Measurements from ENCODE around the gene CELSR2.

CELSR2 gene

DNA sequence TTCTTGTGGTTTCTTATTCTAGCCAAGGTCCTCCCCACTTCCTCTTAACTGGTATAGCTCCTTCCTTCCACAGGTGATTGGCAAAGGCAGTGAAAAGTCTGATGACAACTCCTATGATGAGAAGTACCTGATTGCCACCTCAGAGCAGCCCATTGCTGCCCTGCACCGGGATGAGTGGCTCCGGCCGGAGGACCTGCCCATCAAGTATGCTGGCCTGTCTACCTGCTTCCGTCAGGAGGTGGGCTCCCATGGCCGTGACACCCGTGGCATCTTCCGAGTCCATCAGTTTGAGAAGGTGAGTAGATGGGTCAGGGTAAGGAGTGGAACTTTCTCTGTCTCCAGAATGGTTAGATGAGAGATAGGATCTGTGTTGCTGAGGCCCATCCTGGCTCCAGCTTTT, 14.2 kb upstream of the CELSR2 start:
- Histone ChIP-seq H4K20me1 (ENCODE audit: control insufficient read depth, insufficient read depth, low read depth, low read length) (no peaks in the 10 kb centered on the region), H3K4me2 (ENCODE audit: low read length) (no peak overlapping the region), H3K27me3 (ENCODE audit: control insufficient read depth, low read length) (no peaks in the 10 kb centered on the region), H3F3A (ENCODE audit: control insufficient read depth, insufficient read depth) (no peaks in the 10 kb centered on the region), H3K4me1 (ENCODE audit: control insufficient read depth, low read length) (no peaks in the 10 kb centered on the region), H3K79me2 (ENCODE audit: control insufficient read depth, low read length) (no peaks in the 10 kb centered on the region), H3K36me3 (ENCODE audit: control insufficient read depth, low read length) (peaks cover 75% of the 10 kb centered on the region), H3K4me3 (ENCODE audit: low read length) (no peak overlapping the region), H3K9me3 (ENCODE audit: control insufficient read depth, insufficient read depth, low read length) (no peaks in the 10 kb centered on the region), H3K9me2 (replicated peaks; ENCODE audit: control insufficient read depth, low read length) (no peaks in the 10 kb centered on the region), H3K27ac (ENCODE audit: low read depth, low read length) (no peak overlapping the region)
- no peak for TF ChIP-seq EZH2phosphoT487 (IDR thresholded peaks at IDR 0.05; ENCODE audit: borderline replicate concordance, low read length)
- TF ChIP-seq CTCF (IDR thresholded peaks at IDR 0.05; ENCODE audit: low read depth, low read length, poor library complexity, severe bottlenecking), result no peak

DNA sequence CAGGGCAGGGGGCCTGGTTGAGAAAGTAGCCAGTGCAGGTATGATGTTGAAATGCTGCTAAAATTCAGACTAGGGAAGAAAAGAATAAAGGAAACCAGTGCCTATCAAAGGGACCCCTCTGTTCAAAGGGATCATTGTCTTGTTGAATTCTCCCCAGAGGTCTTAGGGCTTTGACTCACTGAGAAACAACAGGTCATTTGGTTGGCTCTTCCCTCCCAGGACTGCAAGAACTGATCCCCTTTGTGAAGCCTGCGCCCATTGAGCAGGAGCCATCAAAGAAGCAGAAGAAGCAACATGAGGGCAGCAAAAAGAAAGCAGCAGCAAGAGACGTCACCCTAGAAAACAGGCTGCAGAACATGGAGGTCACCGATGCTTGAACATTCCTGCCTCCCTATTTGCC, 11.8 kb upstream of the CELSR2 start:
- no peaks in the 10 kb centered on the region for H3F3A ChIP-seq (ENCODE audit: control insufficient read depth, insufficient read depth)
- peaks cover 57% of the 10 kb centered on the region for H3K36me3 ChIP-seq (ENCODE audit: control insufficient read depth, low read length)

DNA sequence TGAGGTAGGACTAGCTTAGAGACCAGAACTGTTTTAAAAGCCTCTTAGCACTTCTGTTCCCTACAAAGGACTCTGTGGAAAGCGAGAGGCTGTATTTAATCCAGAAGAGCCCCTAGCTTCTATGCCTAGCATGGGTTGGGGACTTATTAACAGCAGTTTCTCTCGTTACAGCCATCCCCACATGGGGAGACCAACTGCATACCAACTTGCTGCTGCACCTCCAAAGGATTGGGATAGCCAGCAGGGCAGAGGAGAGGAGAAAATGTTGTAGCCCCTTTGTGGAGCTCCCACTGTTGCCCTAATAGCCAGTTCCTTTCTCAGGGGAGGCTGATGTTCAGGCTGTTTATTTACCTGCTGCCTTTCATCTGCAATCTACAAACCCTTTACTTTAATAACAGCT, 11.0 kb upstream of the CELSR2 start:
- Histone ChIP-seq H3K79me2 (ENCODE audit: control insufficient read depth, low read length) (no peaks in the 10 kb centered on the region), H3K9me3 (ENCODE audit: control insufficient read depth, insufficient read depth, low read length) (no peaks in the 10 kb centered on the region), H3F3A (ENCODE audit: control insufficient read depth, insufficient read depth) (no peaks in the 10 kb centered on the region), H3K27ac (ENCODE audit: low read depth, low read length) (no peak overlapping the region), H4K20me1 (ENCODE audit: control insufficient read depth, insufficient read depth, low read depth, low read length) (peaks cover 5% of the 10 kb centered on the region; the same call in 1 of the 2 replicates), H3K4me3 (ENCODE audit: low read length) (no peak overlapping the region), H3K36me3 (ENCODE audit: control insufficient read depth, low read length) (peaks cover 54% of the 10 kb centered on the region), H3K4me1 (ENCODE audit: control insufficient read depth, low read length) (no peaks in the 10 kb centered on the region), H3K27me3 (ENCODE audit: control insufficient read depth, low read length) (peaks cover 3% of the 10 kb centered on the region; the same call in 1 of the 2 replicates), H3K9me2 (replicated peaks; ENCODE audit: control insufficient read depth, low read length) (no peaks in the 10 kb centered on the region), H3K4me2 (ENCODE audit: low read length) (no peak overlapping the region)
- no peak for TF ChIP-seq EZH2phosphoT487 (IDR thresholded peaks at IDR 0.05; ENCODE audit: borderline replicate concordance, low read length)

More for the DNA sequence above, 11.8 kb upstream of the CELSR2 start:
- no peak overlapping the region for H3K27ac ChIP-seq (ENCODE audit: low read depth, low read length)
- no peaks in the 10 kb centered on the region for H3K9me3 ChIP-seq (ENCODE audit: control insufficient read depth, insufficient read depth, low read length)
- no peaks in the 10 kb centered on the region for H3K79me2 ChIP-seq (ENCODE audit: control insufficient read depth, low read length)
- peaks cover 5% of the 10 kb centered on the region; the same call in 1 of the 2 replicates for H4K20me1 ChIP-seq (ENCODE audit: control insufficient read depth, insufficient read depth, low read depth, low read length)
- no peaks in the 10 kb centered on the region for H3K4me1 ChIP-seq (ENCODE audit: control insufficient read depth, low read length)
- TF ChIP-seq EZH2phosphoT487 (IDR thresholded peaks at IDR 0.05; ENCODE audit: borderline replicate concordance, low read length) (no peak), CTCF (IDR thresholded peaks at IDR 0.05; ENCODE audit: low read depth, low read length, poor library complexity, severe bottlenecking) (no peak)
- H3K4me3 ChIP-seq (ENCODE audit: low read length), result no peak overlapping the region
- no peaks in the 10 kb centered on the region for H3K27me3 ChIP-seq (ENCODE audit: control insufficient read depth, low read length)
- H3K9me2 ChIP-seq (replicated peaks; ENCODE audit: control insufficient read depth, low read length), result no peaks in the 10 kb centered on the region
- no peak overlapping the region for H3K4me2 ChIP-seq (ENCODE audit: low read length)

- no peak for TF ChIP-seq EZH2phosphoT487 (IDR thresholded peaks at IDR 0.05; ENCODE audit: borderline replicate concordance, low read length)
- TF ChIP-seq CTCF (IDR thresholded peaks at IDR 0.05; ENCODE audit: low read depth, low read length, poor library complexity, severe bottlenecking), result no peak
- H3K9me3 ChIP-seq (ENCODE audit: control insufficient read depth, insufficient read depth, low read length), result no peaks in the 10 kb centered on the region
- H3K27me3 ChIP-seq (ENCODE audit: control insufficient read depth, low read length), result peaks cover 4% of the 10 kb centered on the region; the same call in 1 of the 2 replicates
- H3K27ac ChIP-seq (ENCODE audit: low read depth, low read length), result no peak overlapping the region
- no peak overlapping the region for H3K4me2 ChIP-seq (ENCODE audit: low read length)
- H3K36me3 ChIP-seq (ENCODE audit: control insufficient read depth, low read length), result peaks cover 54% of the 10 kb centered on the region
- no peaks in the 10 kb centered on the region for H3K4me1 ChIP-seq (ENCODE audit: control insufficient read depth, low read length)
- no peaks in the 10 kb centered on the region for H3F3A ChIP-seq (ENCODE audit: control insufficient read depth, insufficient read depth)
- H3K4me3 ChIP-seq (ENCODE audit: low read length), result no peak overlapping the region
- no peaks in the 10 kb centered on the region for H3K79me2 ChIP-seq (ENCODE audit: control insufficient read depth, low read length)
- H4K20me1 ChIP-seq (ENCODE audit: control insufficient read depth, insufficient read depth, low read depth, low read length), result peaks cover 5% of the 10 kb centered on the region; the same call in 1 of the 2 replicates
- H3K9me2 ChIP-seq (replicated peaks; ENCODE audit: control insufficient read depth, low read length), result no peaks in the 10 kb centered on the region
These were observed 10.3 kb upstream of the CELSR2 start for GRCh38 chr1:109239047-109239408.
